ENCODE measurements around the gene RBM10.

- no peak for TF ChIP-seq EZH2 (IDR thresholded peaks at IDR 0.05; ENCODE audit: borderline replicate concordance, low read depth, low read length, poor library complexity, severe bottlenecking)
- TF ChIP-seq CTCF (conservative IDR thresholded peaks at IDR 0.05; ENCODE audit: low read depth, low read length), result no peak
Measured at GRCh38 chrX:47191806-47192401, 46.9 kb downstream of the RBM10 start.

All from A673 (cell line).